Fibroblast of the conjunctiva (primary cell): ENCODE measurements around the gene GGA3.
"Not testable (repeated sequence)": the region's sequence is repeated elsewhere in the genome, so short reads cannot be mapped to it uniquely, and the experiment has no call there.

Experiments
- DNase-seq: peaks from one replicate; pipeline ENCODE4 v3.0.0-alpha.2; 2010; ENCODE audit warnings: low read depth

The GGA3 gene

DNA sequence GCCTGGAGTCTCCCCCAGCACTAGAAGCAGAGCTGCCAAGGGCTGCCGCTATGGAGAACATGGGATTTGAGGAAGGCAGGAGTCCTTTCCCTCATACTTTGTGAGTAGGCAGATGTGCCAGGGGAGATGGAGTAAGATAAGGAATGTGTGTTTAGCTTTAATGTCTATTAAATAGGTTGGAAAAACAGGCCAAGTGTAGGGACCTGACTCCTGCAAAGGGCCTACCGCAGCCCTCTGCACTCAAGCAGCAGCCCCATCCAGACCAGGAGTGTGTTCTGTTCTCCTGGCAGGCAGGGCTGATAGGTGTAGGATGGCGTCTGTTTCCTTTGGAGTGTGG, 11.4 kb upstream of the GGA3 start:
- DNase-seq = no peak

GRCh38 chr17:75271955-75272847, 10.8 kb upstream of the GGA3 start:
- no peak for DNase-seq

- DNase-seq = no peak
These were observed 10.0 kb upstream of the GGA3 start for GRCh38 chr17:75271233-75271954.

- no peak for DNase-seq
These were observed 9.5 kb upstream of the GGA3 start, which contains the start of gene MIF4GD for GRCh38 chr17:75270966-75271232. Gene MIF4GD, minus strand, starts transcription at chr17:75271231. Its CDS starts 1,036 bp downstream, at chr17:75270195.

DNA sequence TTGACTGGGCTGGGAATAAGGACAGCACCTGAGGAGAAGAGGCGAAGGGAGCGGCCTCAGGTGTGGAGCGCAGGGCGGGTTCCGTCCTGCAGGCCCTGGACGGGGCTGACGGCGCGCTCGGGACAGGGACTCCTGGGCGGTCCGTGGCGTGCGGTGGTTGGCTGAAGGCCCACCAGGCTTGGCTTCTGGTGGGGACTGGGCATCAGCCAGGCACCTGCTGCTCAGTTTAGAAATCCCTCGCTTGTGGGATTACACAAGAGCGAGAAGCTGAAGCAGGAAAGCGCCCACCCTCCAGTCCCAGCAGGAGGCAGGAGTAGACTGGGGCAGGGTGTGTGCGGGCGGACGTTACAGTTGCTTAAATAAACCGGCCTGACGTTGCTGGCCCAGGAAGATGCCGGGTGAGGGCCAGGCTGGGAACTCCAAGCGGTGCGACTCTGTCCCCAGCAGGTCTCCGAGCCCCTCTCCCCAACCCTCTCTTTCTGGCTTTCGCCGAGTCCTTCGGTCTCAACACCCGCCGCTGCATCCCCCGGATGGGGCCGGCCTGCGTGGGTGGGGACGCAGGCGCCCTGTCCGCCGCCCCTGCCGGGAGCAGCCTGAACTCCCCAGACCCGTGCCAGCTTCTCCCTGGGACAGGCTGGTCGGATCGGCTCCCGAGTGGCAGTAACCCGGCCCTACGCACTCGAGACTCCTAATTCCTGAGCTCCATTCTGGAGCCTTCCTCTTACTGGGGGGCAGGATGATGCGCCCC, 9.0 kb upstream of the GGA3 start:
- no peak for DNase-seq

DNA sequence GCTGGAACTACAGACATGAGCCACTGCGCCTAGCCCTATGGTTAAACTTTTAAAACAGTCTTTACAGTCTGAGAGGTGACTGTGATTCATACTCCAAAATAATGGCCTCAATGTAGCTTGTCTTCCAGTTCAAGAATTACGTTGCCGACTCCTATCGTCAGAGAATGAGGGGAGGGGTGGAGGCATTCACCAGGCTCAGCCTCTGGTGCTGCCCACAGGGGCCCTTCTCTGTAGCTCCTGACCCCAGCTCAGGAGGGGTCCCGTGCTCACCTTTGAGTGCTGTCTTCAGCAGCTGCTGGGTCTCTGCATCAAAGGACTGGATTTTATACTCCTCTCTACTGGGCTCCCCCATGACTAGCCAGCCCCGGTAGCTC, 8.4 kb upstream of the GGA3 start:
- DNase-seq = no peak

DNA sequence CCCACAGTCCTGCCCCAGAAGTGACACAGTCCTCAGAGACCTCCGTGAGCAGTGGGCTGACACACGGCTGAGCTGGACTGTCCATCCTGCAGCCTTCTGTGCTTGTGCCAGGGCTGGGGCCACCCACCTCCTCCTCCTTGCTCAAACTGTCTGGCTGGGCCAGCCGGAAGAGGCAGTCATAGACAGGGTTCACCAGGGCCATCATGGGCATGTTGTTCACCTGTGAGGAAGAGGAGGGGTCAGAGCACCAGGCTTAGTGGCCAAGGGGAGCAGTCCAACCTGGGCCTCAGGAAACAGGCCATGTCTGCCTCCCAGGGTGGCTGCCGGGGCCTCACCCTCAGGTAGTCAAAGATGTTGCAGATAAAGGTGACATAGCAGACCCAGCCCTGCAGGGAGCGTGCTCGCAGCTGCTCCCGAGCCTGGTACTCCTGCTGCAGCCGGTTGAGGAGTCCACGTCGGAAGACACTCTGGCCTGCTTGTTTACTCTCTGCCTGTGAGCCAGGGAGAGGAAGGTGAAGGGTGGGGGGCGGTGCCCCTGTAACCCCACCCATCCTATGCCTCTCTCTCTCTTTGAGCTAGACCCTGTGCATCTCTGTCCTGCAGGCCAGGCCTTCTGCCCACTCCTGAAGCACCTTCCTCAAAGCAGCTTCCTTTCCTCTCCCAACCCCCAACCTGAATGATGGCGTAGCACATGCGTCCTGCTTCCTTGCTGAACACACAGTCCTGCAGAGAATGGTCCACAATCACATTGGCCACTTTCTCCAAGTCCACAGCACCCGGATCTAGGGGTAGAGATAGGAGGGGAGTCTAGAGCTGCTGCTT, 6.2 kb upstream of the GGA3 start:
- DNase-seq = no peak

DNA sequence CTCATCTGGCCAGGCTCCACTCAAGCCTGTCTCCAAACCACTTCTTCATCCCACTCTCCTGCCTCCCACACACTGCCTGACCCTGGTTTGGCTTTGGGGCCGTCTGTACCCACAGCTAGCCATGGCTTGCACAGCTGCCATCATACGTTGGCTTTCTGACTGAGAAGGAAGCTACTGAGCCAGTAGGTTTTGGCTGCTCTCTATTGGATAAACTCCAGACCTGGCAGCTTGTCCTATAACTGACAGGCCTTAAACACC, 5.7 kb upstream of the GGA3 start:
- DNase-seq = no peak

DNA sequence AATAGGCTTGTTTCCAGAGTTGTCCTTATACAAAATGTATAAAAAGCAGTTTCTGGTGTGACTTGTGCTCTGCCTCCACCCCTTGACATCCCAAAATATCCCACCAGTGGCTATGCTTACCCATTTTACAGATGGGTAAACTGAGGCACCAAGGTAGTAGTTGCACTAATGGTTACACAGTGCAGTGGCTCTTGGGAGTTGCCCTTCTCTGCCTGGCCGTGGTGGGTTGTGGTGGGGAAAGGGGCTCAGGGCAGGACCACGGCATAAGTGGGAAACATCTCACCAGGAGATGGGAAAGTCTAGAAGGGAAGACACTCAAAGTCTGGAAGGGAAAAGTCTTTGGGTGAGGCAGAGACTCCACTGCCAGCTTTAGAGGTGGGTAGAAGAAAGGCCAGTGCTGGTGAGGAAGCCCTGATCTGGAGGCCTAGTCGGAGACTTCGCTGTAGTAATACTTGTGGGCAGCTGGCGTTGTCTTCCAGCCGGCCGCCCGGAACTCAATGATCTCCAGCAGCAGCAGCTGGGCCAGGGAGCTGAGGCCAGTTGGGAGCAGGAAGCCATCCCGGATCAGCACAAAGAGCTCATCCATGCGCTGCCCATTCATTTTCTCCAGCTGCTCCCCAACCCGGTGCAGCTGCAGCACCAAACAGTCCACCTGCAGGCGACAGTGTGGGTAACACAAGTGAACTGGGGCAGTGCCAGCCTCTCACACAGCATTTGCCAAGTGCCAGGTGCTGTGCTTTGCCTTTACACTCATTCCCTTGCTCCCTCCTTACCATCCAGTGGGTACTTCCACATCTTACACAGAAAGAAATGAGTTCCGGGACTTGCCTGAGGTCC, 5.1 kb upstream of the GGA3 start:
- no peak for DNase-seq

GRCh38 chr17:75265614-75266315, 4.4 kb upstream of the GGA3 start:
- DNase-seq = no peak

- DNase-seq = no peak
These were observed 1.6 kb upstream of the GGA3 start for GRCh38 chr17:75263055-75263454.

DNA sequence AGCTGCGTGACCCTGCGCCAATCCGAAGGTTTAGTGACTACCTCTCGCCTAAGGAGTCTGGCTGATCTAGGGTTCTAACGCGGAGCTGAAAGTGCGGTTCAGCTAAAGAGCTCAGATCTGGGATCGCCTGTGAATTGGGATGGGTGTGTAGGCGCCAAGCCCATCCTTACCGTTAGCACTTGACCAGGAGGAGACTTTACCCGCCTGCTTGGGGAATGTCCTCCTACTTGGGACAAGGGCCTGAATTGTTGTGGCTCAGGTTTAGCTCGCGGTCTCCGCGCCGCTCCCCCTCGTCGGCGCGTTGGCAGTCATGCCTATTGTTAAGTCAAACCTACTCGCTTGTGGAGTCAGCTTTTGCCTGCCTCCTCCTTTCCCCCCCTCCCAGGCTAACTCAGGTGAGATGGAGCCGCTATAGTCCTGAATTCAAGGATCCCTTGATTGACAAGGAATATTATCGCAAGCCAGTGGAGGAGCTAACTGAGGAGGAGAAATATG, 753 bp upstream of the GGA3 start:
- no peak for DNase-seq

- DNase-seq = no peak
These were observed 618 bp downstream of the GGA3 start for GRCh38 chr17:75260641-75261335.

DNA sequence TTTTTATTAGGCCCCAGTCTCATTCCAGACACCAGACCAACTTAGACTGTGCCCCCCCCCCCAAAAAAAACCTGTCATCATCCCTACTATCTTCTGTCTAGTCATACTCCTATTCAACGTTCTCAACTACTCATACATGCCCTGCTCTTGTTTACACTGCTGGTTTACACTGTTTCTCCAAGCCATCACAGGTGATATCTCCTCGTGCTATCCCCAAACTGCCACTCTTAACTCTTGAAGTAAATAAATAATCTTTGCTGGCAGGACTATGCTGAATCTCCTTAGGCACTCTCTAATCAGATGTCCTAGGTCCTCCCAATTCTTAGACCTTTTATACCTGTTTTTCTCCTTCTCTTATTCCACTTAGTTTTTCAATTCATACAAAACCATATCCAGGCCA, 4.2 kb downstream of the GGA3 start:
- not testable (repeated sequence) for DNase-seq

DNA sequence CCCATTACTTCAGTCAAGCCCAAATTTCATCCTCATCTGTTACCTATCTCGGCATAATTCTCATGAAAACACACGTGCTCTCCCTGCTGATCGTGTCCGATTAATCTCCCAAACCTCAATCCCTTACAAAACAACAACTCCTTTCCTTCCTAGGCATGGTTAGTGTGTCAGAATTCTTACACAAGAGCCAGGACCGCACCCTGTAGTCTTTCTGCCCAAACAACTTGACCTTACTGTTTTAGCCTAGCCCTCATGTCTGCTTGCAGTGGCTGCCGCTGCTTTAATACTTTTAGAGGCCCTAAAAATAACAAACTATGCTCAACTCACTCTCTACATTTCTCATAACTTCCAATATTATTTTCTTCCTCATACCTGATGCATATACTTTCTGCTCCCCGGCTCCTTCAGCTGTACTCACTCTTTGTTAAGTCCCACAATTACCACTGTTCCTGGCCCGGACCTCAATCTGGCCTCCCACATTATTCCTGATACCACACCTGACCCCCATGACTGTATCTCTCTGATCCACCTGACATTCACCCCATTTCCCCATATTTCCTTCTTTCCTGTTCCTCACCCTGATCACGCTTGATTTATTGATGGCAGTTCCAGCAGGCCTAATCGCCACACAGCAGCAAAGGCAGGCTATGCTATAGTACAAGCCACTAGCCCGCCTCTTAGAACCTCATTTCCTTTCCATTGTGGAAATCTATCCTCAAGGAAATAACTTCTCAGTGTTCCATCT, 5.3 kb downstream of the GGA3 start:
- not testable (repeated sequence) for DNase-seq

GRCh38 chr17:75252039-75252816, 9.2 kb downstream of the GGA3 start:
- DNase-seq = no peak

DNA sequence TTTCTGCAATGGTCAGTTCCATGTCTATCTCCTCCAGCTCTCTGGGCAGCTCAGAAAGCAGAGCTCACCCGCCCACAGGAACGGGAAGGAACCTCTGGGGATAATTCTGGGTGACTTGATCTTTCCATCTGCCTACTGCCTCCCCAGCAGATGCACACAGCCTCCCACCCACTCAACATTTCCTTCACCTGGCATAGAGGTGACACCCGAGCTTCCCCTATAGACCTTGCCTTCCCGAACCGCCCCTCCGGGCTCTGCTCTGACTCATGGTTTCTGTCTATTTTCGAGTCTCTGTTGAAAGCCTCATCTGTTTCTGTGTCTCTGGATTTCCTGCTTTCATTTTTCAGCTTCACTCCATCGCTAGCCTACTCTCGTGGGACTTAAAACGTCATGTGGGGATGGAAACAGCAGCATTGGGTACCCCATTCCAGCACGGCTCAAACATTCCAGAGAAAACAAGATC, 11.4 kb downstream of the GGA3 start:
- no peak for DNase-seq

DNA sequence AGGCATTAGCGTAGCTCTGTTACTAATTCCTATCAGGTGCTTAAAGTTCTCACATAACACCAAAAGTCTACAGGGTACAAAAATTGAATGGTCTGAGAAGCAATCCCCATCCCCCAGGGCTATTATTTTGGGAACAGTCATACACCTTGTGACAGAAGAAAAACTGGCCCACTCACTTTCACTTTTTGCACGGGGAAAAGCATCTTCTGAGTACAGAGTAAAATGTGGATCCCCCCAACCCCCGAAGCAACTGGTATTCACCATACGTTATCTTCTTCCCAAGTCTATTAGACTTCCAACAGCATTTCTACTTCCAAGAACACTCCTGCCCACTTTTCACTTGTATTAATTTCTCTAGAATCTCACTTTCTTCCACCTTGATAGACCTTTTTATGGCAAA, 11.8 kb downstream of the GGA3 start:
- DNase-seq = no peak
